IPS-18c (cell line): ENCODE results near the gene ELF2.
"Not testable (repeated sequence)": the region's sequence is repeated elsewhere in the genome, so short reads cannot be mapped to it uniquely, and the experiment has no call there.

Source experiments
- H3K4me3 ChIP-seq: 2 replicates; pipeline ENCODE4 v1.7.0; 2013; ENCODE audit warnings: low read depth, mild to moderate bottlenecking, low read length, moderate library complexity; ENCODE audit not compliant: insufficient read depth
- H3K9me3 ChIP-seq: one replicate; pipeline ENCODE4 v1.6.1; 2013; ENCODE audit warnings: mild to moderate bottlenecking, low read length, moderate library complexity; ENCODE audit not compliant: control insufficient read depth, insufficient read depth

The ELF2 gene

GRCh38 chr4:139054791-139055505 is 122.1 kb downstream of the ELF2 start:
- Histone ChIP-seq H3K9me3 (no peaks in the 10 kb centered on the region), H3K4me3 (no peak overlapping the region)

GRCh38 chr4:139053909-139054308 is 123.1 kb downstream of the ELF2 start:
- Histone ChIP-seq H3K9me3 (no peaks in the 10 kb centered on the region), H3K4me3 (no peak overlapping the region)

DNA sequence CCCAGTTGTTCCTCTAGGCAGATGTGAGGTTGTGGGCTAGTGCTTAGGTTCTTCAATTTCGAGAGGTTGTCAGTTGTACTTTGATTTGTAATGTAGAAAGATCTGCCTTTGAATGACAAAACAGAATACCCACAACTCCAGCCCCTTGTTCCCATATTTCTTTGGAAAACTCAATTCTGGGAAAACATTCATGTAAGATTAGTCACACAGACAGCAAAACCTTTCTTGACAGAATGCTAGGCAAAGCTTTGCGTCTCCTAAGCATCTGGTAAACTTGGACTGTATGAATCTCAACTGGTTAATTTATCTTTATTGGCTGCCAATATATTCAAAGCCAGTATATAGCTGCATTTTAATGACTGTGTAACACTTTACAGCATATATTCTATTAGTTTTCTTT is 126.6 kb downstream of the ELF2 start:
- Histone ChIP-seq H3K9me3 (no peaks in the 10 kb centered on the region), H3K4me3 (no peak overlapping the region)

GRCh38 chr4:139048026-139048425 is 129.0 kb downstream of the ELF2 start:
- H3K4me3 ChIP-seq, result no peak overlapping the region
- H3K9me3 ChIP-seq, result no peaks in the 10 kb centered on the region

DNA sequence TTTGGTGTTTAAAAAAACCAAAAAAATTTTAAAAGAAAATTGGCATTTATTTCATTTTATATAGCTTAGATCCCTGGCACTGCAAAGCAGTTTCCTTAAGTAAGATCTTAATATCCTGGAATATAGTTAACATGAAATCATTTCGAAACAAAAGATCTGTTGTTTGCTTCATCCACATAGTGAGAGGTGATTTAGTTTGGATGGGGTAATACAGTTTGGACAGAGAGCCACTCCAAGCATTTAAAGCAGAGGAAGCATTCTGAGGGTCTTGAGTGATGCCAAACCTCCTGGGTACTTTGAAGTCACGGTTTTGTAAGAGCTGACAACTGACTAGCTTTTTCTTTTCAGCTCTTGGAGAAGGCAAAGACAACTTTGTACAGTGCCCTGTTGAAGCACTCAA is 132.7 kb downstream of the ELF2 start:
- H3K9me3 ChIP-seq, result no peaks in the 10 kb centered on the region
- H3K4me3 ChIP-seq, result no peak overlapping the region

GRCh38 chr4:139042981-139043460 is 134.0 kb downstream of the ELF2 start:
- no peaks in the 10 kb centered on the region for H3K9me3 ChIP-seq
- no peak overlapping the region for H3K4me3 ChIP-seq

GRCh38 chr4:139038874-139039443 is 138.1 kb downstream of the ELF2 start:
- Histone ChIP-seq H3K4me3 (no peak overlapping the region), H3K9me3 (no peaks in the 10 kb centered on the region)

GRCh38 chr4:139036885-139037284 is 140.1 kb downstream of the ELF2 start:
- Histone ChIP-seq H3K4me3 (no peak overlapping the region), H3K9me3 (no peaks in the 10 kb centered on the region)

DNA sequence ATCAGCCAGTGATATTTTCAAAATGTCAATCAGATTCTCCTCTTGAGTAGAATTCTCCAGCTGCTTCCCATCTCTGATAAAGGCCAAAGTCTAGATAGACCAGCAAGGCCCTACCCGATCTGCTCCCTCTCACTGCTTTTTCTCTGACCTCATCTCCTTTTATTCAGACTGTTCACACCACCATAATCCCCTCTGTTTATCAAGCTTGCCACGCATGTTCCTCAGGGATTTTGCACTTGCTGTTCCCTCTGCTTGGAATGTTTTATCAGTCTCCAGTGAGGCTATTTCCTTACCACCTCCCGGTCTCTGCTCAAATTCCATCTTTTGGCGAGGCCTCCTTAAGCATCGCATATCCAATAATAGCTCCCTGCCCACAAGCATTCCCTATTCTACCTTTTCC is 141.4 kb downstream of the ELF2 start:
- Histone ChIP-seq H3K9me3 (no peaks in the 10 kb centered on the region), H3K4me3 (no peak overlapping the region)

DNA sequence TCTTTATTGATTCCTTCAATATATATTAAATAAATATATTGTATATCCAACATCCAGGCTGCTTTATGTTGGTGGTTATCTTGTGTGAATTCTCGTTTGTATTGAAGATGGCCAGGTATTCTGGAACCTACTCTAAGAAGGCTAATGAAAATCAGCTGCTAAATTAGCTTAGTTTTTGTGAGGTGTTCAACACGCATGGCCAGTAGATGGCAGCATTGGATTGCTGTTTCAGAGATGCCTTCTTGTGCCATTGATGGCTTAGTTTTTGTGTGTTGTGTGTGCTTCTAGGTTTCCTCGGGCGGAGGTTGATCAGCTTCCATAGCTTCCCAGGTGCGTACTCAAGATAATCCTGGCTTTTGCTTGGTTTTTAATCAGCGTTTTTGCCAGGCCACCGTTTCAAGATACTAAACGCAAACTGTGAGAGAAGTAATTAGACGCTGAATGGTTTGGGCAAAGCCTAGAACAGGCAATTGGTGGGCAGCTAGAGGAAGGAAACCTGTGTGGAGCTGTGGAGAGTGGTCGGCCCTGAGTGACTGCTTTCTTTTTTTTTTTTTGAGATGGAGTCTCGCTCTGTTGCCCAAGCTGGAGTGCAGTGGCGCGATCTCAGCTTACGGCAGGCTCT is 146.3 kb downstream of the ELF2 start:
- H3K9me3 ChIP-seq, result no peaks in the 10 kb centered on the region
- H3K4me3 ChIP-seq, result no peak overlapping the region

GRCh38 chr4:139029866-139030363 is 147.1 kb downstream of the ELF2 start:
- not testable (repeated sequence) for H3K4me3 ChIP-seq, H3K9me3 ChIP-seq

GRCh38 chr4:139028191-139028661 is 148.8 kb downstream of the ELF2 start:
- Histone ChIP-seq H3K4me3 (no peak overlapping the region), H3K9me3 (no peaks in the 10 kb centered on the region)

- H3K4me3 ChIP-seq, result no peak overlapping the region
- no peaks in the 10 kb centered on the region for H3K9me3 ChIP-seq
Observed at GRCh38 chr4:139027776-139028175, 149.2 kb downstream of the ELF2 start.

- no peaks in the 10 kb centered on the region for H3K9me3 ChIP-seq
- no peak overlapping the region for H3K4me3 ChIP-seq
Observed at GRCh38 chr4:139025841-139026240, 151.2 kb downstream of the ELF2 start.

GRCh38 chr4:139024686-139025085 is 152.3 kb downstream of the ELF2 start:
- H3K9me3 ChIP-seq, result no peaks in the 10 kb centered on the region
- H3K4me3 ChIP-seq, result no peak overlapping the region

GRCh38 chr4:139022835-139023234 is 154.2 kb downstream of the ELF2 start:
- H3K4me3 ChIP-seq, result no peak overlapping the region
- no peaks in the 10 kb centered on the region for H3K9me3 ChIP-seq

GRCh38 chr4:139021071-139021470 is 155.9 kb downstream of the ELF2 start:
- H3K4me3 ChIP-seq, H3K9me3 ChIP-seq: not testable (repeated sequence)

- H3K9me3 ChIP-seq, result no peaks in the 10 kb centered on the region
Observed at GRCh38 chr4:139020384-139020783, 156.6 kb downstream of the ELF2 start.

More at GRCh38 chr4:139020384-139020783, 156.6 kb downstream of the ELF2 start:
- H3K4me3 ChIP-seq, result no peak overlapping the region
